ENCODE measurements around the gene FIGN. TPM values are rescaled to one million over a fixed set of nuclear protein-coding genes. Genes with fewer than 3 reads are reported as not detected.

FIGN gene
- total RNA-seq, 2 experiments from 2014 or later = not detected

DNA sequence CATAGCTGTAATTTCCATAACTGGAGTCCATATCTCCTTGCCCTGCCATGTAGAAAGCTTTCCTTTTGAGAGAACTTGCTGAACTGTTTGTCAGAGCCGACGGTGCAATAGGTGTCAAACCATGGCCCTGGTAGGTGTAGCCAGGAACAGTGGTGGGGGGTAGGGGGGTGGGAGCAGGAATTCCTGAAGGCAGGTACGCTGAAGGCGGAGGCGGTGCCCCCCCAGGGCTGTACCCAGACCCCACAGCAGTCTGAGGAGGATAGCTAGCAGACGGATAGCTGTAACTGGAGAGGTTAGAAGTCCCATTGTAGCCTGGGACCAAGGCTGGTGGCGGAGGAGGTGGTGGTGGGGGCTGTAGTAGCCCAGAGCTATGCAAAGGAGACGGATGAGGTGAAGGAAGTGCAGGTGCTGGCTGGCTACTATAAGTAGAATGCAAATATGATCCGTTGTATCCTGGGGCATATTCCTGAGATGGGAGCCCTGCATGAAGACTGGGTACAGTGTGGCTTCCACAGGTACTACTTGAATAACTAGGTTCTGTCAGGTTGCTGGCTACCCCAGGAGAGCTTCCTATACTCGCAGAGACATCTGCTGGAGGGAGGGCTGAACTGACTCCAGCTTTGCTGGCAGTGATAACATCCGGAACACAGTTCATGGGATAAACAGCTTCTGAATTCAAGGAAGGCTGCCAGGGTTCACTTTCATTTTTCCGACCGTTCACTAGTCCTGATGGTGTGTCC is 124.8 kb downstream of the FIGN start:
- no peaks in the 10 kb centered on the region for H3K36me3 Mint-ChIP-seq (ENCODE audit: low read depth)
- CTCF ChIA-PET = interaction anchor here (1.5 kb wide), 1 partner anchor 265 kb away, joined by 4 read pairs; no protein-coding TSS in a partner anchor

GRCh38 chr2:163607630-163608029 is 128.2 kb downstream of the FIGN start:
- TF ChIP-seq, protein P1, sequence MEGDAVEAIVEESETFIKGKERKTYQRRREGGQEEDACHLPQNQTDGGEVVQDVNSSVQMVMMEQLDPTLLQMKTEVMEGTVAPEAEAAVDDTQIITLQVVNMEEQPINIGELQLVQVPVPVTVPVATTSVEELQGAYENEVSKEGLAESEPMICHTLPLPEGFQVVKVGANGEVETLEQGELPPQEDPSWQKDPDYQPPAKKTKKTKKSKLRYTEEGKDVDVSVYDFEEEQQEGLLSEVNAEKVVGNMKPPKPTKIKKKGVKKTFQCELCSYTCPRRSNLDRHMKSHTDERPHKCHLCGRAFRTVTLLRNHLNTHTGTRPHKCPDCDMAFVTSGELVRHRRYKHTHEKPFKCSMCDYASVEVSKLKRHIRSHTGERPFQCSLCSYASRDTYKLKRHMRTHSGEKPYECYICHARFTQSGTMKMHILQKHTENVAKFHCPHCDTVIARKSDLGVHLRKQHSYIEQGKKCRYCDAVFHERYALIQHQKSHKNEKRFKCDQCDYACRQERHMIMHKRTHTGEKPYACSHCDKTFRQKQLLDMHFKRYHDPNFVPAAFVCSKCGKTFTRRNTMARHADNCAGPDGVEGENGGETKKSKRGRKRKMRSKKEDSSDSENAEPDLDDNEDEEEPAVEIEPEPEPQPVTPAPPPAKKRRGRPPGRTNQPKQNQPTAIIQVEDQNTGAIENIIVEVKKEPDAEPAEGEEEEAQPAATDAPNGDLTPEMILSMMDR (IDR thresholded peaks at IDR 0.05) = no peak
- DNase-seq (no peak), ATAC-seq (no peak)
- CTCF ChIA-PET = no interaction called here
- no peaks in the 10 kb centered on the region for H3K4me1 Mint-ChIP-seq (ENCODE audit: low read depth)
- no peak overlapping the region for H3K27ac Mint-ChIP-seq
- H3K4me3 Mint-ChIP-seq = no peak overlapping the region
- no peaks in the 10 kb centered on the region for H3K27me3 Mint-ChIP-seq
- no peaks in the 10 kb centered on the region for H3K9me3 Mint-ChIP-seq
- POLR2A ChIA-PET = no interaction called here
- no peaks in the 10 kb centered on the region for H3K36me3 Mint-ChIP-seq (ENCODE audit: low read depth)
- intact Hi-C loops (cut with micrococcal nuclease) = no loop called here

More for the DNA sequence above, 124.8 kb downstream of the FIGN start:
- Mint-ChIP-seq H3K4me3 (no peak overlapping the region), H3K9me3 (no peaks in the 10 kb centered on the region), H3K4me1 (ENCODE audit: low read depth) (no peaks in the 10 kb centered on the region), H3K27ac (no peak overlapping the region), H3K27me3 (no peaks in the 10 kb centered on the region)
- POLR2A ChIA-PET = no interaction called here
- intact Hi-C loops (cut with micrococcal nuclease) = no loop called here
- DNase-seq = no peak
- no peak for ATAC-seq
- TF ChIP-seq, protein P1 (IDR thresholded peaks at IDR 0.05) = no peak

DNA sequence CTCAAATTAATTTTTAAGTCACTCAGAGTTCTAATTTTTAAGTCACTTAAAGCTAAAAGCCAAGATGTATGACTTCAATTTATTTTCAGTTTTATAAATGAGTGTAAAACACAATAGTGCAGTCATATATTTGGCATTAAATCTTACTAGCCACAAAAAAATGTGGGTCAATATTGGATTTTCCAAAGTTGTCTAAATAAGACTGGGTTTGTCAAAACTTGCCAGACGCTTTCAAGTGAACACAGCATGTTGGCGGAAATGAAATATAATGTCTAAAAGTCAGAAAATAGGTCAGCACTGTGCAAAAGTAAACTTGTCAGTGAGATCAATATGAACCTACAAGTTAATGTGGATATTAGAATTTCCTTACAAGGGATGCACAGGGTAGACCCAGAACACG is 128.9 kb downstream of the FIGN start:
- DNase-seq (no peak), ATAC-seq (no peak)
- Mint-ChIP-seq H3K4me1 (ENCODE audit: low read depth) (no peaks in the 10 kb centered on the region), H3K9me3 (peaks cover 2% of the 10 kb centered on the region), H3K27ac (no peak overlapping the region), H3K4me3 (no peak overlapping the region), H3K27me3 (no peaks in the 10 kb centered on the region), H3K36me3 (ENCODE audit: low read depth) (no peaks in the 10 kb centered on the region)
- ChIA-PET CTCF (no interaction called here), POLR2A (no interaction called here)
- TF ChIP-seq, protein P1 (IDR thresholded peaks at IDR 0.05) = no peak
- intact Hi-C loops (cut with micrococcal nuclease) = no loop called here

DNA sequence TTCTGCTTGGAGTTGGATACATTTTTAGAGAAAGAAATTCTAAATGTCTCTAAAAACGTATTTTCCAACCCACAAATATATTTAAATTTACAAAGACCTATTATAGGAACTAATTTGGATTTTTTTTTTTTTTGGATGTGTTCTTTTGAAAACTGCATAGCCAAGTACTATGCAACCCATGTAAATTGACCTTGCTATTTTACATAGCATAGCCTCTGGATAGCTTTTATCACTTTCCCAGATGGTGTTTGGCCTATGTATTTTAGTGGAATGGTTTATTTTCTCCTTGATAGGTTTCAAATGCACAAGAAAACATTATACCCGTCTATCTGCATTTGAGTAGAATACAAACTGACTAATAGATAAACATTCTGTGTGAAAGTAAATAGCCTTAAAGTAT is 130.0 kb downstream of the FIGN start:
- ChIA-PET CTCF (no interaction called here), POLR2A (no interaction called here)
- Mint-ChIP-seq H3K36me3 (ENCODE audit: low read depth) (no peaks in the 10 kb centered on the region), H3K27me3 (no peaks in the 10 kb centered on the region), H3K9me3 (peaks cover 2% of the 10 kb centered on the region), H3K4me3 (no peak overlapping the region), H3K27ac (no peak overlapping the region), H3K4me1 (ENCODE audit: low read depth) (no peaks in the 10 kb centered on the region)
- TF ChIP-seq, protein P1 (IDR thresholded peaks at IDR 0.05) = no peak
- intact Hi-C loops (cut with micrococcal nuclease) = no loop called here
- no peak for ATAC-seq
- no peak for DNase-seq

DNA sequence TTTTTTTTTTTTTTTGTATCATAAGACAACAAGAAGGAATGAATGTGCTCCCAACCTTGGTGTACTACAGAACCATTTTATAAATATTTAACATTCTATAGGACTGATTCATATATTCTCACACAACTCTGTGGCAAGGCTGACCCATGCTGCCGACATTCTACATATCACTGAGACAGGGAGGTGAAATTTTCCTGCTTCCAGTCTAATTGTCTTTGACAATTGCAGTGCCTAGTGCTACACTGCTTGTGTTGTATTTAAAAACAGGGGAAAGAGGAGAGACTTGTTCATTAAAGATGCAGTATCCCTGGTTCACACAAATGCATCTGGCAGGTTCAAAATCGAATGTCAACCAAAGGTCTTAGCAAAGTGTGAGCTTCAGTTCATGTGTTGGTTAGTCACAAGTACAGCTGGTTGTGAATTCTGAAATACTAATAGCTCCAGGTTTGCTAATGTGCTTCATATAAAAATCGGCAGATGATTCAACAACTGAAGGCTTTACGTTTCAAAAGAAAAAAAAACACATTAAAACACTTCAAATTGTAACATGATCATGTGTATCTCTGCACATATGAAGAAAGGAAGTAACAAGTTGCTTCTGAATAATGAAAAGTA is 130.8 kb downstream of the FIGN start:
- ChIA-PET CTCF (no interaction called here), POLR2A (no interaction called here)
- DNase-seq (no peak), ATAC-seq (no peak)
- H3K4me3 Mint-ChIP-seq = no peak overlapping the region
- H3K27me3 Mint-ChIP-seq = no peaks in the 10 kb centered on the region
- TF ChIP-seq, protein P1 (IDR thresholded peaks at IDR 0.05) = no peak
- intact Hi-C loops (cut with micrococcal nuclease) = no loop called here
- no peaks in the 10 kb centered on the region for H3K36me3 Mint-ChIP-seq (ENCODE audit: low read depth)
- H3K27ac Mint-ChIP-seq = no peak overlapping the region
- H3K9me3 Mint-ChIP-seq = peaks cover 2% of the 10 kb centered on the region
- no peaks in the 10 kb centered on the region for H3K4me1 Mint-ChIP-seq (ENCODE audit: low read depth)
